ENCODE data around the gene ADAMTS9.

Gene ADAMTS9

DNA sequence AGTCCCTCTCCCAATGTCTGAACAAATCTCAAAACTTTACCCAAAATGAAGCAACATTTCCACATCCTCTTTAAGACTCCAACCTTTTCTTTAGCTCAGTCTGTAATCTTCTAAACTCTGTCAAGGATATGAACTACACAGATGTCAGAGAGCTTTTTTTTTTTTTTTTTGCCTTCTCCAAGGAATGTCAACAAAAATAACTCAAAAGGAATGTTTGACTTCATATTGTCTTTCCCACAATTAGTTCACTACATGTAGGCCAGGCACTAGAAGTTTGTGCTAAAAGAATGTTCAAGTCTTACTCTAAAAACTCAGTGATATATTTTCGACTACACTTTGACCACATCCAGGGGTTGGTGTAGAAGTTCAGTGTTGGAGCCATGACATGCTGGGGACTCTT, 37.1 kb downstream of the ADAMTS9 start:
- no peak for DNase-seq

DNA sequence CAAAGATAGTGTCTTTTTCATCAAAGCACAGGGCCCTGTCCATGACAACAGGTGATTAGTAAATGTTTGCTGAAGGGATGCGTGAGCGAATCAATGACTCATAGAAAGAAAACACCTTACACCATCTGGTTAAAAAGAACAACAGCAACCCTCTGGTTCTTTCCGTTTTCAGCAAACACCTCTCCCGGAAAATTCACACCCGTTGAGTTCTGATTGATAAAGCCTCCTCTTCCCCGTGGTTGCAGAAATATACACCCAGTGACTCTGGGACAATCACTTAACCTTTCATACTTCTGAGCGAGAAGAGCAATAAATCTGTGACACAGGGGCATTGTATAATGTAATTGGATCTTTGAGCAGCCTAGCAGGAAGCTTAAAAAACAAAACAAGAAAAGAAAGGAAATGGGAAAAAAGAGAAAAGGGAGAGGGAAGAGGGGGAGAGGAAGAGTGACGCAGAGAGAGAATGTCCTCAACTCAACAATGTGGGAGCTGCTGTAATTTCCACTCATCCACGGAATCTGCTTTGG, 37.6 kb downstream of the ADAMTS9 start:
- DNase-seq = no peak

DNA sequence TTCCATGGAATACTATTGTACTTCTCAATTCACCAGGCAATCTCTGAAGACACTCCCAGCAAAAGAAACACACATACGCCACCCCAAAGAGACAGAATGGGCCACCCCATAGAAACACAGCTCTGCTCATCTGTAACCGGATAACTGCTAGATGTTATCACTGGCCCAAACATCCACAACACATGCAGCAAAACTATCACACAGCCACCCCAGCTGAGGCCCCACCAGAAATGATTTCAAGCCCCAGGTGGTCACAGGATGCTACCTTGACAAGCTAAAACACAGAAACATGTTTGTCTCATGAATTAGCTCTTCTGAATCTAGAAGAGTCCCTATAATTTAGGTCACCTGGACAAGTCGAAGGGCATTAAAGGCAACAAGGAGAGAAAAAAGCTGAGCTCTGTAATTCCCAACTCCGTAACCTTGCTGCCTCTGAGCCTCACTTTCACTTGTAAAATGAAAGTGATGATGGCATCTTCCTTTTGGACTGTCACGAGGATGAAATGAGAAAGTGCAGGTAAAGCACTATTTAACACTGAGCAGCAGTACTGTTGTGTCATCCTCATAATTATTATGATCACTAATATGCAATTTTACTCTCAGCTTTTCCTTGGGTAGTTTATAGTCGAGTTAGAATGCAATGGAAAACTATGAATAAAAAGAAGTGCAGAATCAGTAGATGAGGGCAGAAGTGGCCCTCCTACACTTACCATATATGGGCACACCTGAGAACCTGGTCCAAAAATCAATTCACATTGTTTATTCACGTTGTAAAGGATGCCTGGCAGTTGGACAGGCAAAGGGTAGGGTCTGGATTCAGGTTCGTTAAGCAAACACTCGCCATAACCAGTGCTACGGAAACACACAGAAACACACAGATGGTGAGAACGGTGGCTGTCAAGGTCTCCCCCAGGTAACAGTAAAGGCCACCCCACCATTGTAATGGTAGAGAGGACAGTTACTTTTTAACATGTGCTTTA, 38.6 kb downstream of the ADAMTS9 start:
- DNase-seq = no peak

DNA sequence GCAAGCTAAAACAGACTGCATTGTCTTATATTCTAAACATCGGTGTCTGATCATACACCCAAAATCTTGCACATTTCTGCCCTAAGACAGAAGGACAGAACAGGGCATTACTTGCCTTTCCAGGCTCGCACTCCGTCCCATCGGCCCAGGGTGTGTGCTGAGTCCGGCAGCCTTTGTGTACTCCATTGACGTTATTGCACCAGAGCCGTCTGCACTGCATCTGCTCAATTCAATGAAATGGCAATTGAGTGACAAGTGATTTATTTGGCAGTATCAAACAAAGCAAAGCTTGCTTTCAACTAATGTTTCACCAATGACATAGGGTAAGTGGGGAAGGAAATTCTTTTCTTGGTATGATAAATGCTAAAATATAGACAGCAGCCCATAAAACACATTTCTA, 40.0 kb downstream of the ADAMTS9 start:
- no peak for DNase-seq

DNA sequence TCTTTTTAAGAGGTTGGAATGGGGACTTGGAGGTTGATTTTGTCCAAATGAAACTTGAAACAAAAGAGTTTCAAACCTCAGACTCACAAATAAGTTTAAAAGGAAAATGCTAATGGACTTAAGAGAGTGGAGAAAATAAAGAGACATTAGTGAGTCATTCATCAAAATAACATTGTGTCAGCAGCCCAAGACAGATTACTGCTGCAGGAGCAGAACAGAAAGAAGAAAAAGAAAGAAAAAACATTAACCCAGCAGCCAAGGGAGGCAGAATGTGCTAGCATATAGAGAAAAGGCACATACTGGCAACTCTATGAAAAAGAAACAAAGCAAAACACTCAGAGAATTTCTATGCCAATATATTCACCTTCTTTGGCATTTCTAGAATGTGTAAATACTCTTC, 42.6 kb downstream of the ADAMTS9 start:
- DNase-seq = no peak

DNA sequence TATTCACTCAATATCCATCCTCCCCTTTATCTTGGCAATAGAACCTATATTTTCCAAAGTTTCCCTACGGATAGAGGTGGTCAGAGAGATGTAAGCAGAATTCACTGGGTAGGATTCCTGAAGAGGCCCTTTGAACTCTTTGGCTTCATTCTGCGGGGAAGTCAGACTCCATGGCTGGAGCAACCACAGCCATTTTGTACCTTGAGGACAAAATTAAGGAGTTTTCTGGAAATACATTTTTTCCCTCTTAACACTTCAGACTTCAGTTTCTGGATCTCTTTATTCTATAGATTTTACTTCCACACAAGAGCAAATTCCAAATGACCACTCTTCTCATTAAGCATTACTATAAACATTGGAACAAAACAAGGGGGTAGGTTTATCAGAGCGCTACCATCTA, 43.3 kb downstream of the ADAMTS9 start:
- DNase-seq = no peak

DNA sequence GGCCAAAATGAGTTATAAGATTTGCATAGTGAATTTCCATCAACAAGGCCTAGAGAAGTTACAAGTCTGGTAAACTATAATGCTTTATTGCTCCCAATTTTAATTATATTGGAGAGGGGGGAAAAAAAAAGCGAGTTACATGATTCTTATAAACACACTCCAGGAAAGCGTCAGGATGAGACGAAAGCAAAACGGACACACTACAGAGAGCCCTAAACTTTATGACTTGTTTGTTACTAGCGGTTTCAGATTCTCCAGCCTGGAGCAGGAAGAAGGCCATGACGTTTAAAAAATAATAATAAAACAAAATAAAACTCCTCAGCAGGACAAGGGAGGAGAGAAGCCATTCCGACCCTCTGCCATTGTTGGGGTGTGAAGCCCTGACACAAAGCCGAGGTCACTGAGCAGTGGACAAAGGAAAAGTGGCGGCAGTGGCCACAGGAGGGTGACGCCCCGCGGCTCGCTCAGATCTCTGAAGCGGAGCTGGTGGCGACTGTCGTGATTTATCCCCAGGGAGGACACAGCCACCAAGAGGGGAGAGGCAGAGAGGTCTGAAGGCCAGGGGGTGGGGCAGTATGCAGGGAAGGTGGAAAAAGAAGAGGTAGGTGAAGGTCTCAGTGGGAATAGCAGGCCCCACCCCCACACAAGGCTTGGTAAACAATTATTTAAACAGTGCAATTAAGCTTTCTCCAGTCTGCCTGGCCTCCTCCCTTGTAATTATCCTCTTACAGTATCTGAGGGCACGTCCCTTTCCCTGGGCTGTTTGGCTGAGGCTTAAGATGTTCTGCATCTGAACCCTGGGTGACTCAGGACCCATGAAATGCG, 45.3 kb downstream of the ADAMTS9 start:
- no peak for DNase-seq

DNA sequence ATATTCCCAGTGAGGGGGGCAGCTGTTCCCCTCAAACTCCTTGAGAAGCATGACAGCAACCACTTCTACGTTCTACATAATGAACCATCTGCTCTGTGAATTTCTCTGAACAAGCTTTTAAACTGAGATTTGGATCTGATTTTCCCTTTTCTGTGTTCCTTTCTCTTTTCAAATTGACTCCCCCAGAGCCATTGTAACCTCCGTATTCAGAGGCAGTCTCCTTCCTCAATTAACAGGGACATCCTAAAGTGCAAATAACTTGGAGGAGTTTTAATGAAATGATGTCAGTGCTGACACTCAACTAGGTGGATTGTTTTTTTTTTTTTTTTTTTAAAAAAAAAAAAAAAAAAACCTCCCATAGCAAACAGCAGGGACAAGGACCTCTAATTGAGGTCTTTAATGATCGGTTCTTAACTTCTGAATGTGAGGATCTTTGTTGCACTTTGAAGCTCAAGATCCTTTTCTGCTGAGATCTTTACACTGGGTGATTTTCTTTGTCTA, 48.8 kb downstream of the ADAMTS9 start:
- no peak for DNase-seq

DNA sequence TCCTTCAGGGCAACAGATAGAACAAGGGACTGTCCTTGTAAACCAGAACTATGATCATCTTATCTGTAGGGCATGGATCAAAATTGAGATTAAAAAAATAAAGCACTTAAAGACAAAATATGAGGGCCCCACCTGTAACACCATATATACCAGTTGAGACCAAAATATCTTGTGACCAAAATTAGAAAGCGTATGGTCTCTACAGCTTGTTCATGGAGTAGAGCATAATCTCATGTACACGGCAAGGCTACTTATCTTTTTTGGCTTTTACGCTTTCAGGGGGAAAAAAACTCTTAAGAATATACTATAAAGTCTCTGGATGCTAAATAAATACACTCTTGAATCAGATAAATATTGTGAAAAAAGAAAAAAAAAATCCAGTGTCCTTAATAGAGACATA, 49.3 kb downstream of the ADAMTS9 start:
- no peak for DNase-seq

DNA sequence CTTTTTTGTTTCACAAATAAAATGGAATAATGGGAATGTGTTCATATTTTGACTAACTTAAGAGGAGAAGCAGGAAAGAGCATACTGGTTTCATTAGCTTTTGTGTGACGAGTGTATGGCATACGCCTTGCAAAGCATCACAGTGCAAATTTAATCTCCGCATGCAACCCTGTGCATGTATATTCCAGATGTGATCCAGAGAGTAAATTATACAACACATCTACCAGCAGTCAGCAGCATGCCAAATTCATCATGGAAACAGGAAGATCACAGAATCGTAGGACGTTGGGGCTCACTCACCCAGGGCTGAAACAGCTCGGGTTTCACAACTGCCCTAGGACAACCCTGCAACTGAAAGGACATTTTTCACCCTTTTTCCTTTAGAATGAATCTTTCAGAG, 53.4 kb downstream of the ADAMTS9 start:
- no peak for DNase-seq

DNA sequence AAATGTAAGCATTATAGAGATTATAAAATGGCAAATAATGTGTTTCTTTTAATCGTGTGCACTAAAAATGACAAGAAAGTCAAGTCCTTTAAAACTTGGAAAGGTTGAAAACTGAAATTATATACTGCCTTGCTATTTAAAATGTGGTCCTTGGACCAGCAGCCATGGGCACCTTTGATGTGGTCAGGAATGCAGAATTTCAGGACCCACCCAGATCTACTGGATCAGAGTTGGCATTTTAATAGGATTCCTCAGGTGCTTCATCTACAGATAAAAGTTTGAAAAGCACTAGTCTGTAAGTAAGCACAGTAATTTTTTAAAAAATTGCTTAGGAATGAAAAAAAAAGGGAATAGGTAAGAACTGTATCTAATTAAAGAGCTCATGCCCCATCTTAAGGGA, 55.8 kb downstream of the ADAMTS9 start:
- DNase-seq = no peak

DNA sequence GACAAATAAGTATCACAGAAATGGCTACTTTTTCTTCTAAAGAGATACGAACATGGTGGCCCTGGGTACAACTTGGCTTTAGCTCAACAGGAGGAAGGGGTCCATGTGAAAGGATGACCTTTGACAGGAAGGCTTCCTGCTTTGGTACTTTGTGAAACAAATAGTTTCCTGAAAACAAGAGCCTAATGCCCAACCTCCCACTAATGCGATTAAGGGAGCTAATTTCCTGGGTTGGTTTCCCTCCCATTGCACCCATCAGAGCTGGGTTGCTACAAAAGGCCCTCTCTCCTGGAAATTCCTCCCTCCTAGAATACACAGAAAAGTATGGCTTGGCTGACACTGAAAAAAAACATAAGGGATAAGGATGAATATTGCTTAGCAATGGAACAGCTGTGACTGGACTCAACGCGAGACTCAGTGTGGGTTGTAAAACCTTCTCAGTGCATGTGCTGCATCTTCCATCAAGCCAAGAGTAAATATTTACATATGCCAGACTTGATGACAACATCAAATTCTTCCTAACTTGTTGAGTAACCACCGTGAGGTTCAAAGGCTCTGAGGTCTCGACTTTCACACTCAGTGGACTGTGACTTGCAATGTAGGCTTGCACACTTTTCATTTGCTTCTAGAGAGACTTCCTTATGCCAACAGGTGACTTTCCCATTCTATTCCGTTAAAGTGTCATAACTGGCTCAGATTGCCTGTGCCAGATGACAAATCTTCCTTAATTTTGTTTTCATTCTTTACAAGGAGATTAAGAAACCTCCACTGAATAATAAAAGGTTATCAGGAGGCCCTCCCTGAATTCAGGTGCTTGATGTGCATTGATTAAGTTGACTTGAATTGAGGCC, 60.1 kb downstream of the ADAMTS9 start:
- no peak for DNase-seq

DNA sequence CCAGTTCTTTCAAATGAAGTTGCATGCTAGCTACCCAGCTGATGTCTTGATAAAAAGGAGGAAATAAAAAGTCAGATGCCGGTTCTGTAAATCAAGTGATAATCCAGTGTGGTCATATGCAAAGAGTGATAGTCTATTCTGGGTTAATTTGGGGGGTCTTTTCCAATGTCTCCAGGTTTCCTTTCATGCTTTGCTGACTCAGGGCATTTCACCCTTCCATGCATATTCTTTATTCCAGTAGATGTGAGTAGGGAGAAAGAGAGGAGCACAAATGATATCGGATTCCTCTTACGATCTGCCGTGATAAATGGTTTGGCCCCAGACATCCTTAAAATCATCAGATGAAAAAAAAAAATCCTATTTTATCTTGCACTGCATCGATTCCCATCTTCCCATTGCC, 60.8 kb downstream of the ADAMTS9 start:
- no peak for DNase-seq

DNA sequence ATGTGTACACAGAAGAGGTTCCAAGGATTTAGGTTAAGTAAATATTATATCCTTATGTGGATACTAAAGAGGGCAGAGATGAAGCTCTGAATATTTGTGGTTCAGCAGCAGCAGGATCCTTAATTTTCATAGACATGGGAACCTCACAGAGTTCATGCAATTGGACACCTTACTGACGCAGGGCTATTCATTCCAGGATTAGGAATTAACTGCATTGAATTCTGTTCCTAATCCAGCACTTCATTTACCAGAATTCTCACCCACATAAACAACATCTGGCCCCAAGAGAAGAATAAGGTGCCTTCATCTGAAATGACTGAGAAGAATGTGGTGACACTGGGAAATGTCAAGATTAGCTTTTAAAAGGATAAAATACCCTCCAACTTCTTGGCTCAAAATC, 62.4 kb downstream of the ADAMTS9 start:
- no peak for DNase-seq

DNA sequence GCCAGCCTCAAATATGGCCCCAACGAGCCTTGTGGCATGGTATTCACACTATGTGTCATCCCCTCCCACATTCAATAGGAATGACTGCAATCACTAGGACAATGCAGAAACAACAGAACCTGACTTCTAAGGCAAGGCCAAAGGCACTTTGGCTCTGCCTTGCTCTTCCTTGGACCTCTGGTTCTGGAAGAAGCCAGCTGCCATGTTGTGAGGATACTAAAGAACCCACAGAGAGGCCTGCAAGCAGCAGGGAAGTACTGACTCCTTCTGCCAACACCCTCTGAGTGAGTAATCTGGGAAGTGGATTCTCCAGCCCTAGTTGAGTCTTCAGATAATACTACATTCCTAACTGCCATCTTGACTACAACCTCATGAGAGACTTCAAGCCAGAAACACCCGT, 64.7 kb downstream of the ADAMTS9 start:
- no peak for DNase-seq

DNA sequence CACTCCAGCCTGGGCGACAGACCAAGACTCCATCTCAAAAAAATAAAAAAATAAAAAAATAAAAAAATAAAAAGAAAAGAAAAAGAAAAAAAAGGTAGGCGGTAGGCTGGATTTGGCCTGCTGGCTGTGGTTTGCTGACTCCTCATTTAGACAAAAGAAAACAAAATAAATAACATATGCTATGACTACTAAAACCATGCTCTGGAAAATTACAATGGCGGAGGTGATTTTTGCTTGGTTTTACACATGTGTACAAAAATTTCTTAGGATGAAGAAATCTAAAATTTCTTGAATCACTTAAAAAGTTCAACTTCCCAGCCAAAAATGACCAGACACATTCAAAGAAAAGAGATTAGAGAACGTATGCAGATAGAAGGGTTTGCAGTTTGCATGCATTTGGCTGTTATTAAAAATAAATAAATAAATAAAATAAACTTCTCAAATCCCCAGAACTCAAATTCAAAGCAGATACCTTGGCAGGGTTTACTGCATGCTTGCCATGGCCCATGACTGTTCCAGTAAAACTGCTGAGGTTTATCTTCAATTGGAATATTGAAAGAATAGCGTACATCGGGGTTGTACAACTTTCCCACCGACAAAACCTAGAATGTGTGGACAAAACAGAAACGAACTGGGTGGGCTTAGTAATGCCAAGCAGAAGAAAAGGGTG, 65.9 kb downstream of the ADAMTS9 start:
- no peak for DNase-seq

DNA sequence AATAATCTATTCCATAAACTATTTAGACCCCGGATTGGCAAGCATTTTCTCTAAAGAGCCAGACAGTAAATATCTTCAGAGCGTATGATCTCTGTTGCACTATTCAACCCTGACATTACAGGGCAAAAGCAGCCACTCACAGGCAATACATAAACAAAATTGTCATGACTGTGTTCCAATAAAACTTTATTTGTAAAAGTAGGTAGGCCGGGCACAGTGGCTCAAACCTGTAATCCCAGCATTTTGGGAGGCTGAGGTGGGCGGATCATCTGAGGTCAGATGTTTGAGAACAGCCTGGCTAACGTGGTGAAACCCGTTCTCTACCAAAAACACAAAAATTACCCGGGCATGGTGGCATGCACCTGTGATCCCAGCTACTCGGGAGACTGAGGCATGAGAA, 66.5 kb downstream of the ADAMTS9 start:
- no peak for DNase-seq

DNA sequence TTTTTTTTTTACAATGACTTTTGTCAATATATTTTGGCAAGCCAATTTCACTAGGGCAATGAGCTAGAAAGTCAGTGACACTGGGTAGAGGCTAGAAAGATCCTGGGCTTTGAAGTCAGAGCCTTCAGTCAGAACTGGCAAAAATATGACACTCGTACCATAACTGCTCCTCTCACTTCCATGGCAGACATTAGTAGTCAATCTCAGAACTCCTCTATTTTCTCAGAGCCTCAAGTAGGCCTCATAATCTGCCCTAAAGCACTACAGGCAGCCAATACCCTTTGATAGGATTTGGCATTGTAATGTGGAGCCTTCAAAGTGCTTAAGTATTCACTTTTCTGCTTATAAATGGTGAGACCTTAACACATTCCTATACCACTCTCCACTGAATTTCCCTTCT, 67.8 kb downstream of the ADAMTS9 start:
- DNase-seq = no peak

DNA sequence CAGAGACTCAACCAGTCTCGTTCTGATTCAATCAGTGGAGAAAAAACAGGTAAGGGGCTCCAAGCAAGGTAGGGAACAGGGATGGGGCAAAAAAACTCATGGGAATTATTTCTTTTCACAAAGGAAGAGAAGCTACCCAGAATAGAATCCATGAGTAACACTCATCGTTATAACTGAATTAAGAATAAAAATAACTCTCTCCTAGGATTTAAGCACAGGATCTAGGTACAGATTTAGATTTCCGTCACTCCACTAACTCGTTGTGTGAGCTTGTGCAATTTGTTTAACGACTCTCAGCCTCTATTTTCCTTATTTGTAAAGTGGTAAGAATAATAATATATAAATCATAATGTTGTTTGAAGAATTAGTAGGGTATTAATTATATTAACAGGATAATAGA, 68.6 kb downstream of the ADAMTS9 start:
- DNase-seq = no peak

DNA sequence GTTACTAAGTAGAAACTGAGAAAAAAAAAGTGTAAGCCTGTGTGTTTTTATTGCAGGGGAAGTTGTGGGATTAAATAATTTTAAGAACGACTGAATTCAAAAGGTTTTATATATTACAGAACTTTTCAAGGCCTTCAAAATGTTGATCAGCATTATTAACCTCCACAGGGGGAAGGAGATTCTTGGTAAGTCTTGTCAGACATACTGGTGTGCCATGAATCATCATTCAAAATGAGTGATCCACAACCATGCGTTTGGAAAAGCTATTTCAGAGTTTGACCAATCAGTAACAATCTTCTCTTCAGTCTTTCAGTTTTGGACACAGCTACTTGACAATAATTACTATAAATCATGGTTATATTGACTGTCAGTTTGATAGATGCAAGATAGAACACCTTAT, 70.2 kb downstream of the ADAMTS9 start:
- no peak for DNase-seq

DNA sequence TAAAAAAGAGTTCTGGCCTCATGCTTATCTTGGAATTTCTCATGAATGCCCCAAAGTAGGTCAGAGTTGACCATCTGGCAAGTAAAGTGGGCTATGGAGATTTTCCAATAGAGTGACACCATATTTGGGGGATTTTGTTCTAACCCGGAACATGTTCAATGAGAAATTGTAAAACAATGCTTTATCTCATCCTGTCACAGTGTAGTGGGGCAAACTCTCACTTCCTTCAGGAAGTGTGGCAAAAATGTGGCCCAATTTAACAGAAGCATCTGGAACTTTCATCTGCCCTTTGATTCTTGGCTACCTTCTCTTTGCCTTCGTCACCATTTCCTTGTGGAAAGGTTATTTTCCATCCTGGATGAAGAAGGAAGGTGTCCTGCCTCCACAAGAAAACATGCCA, 70.8 kb downstream of the ADAMTS9 start:
- no peak for DNase-seq

DNA sequence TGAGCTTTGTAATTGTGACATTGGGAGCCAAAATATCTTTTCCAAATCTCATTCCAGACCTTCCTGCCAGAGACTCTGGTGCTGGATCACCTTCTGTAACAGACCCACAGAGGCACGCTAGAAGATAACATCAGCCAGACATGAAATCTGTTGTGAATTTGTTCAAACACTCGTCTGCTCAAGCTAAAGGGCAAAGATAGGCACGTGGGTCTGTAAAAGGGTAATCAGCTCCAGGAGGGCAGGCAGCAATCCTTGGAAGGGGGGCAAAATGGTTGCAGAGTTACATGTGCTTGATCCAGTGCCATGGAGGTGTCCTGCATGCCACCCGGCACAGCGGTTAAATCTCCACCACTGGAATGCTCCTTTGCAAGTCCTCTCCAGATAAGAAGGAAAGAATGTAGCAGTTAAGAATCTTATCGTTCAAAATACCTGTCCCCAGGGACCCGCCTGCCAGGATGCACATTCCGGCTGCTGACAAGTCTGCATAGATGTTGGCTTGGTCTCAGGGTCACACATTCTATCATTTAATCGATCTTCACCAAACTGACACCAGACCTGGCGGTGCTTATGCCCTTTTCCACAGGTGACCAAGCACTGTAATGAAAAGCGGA, 74.8 kb downstream of the ADAMTS9 start:
- no peak for DNase-seq
